HEK293 (cell line): Measurements from ENCODE around the gene MACF1.

Experiments used
- CTCF ChIA-PET: fragments of 350-600 bp; formaldehyde crosslinking; extraction: SDS; loops from one replicate; lab custom pipeline; 2021; ENCODE audit warnings: antibody characterized with exemption; lab: Yijun Ruan, JAX
- POLR2A ChIA-PET: fragments of 300-600 bp; formaldehyde crosslinking; extraction: SDS; loops from one replicate; lab custom pipeline; 2020; ENCODE audit warnings: antibody characterized with exemption, inconsistent platforms; lab: Yijun Ruan, JAX
- H3K27ac ChIP-seq: fragments of 200-500 bp; sonication (Bioruptor generic); 2 replicates; pipeline ENCODE4 v1.5.1; 2014; ENCODE audit warnings: low read depth, low read length, control low read depth, inconsistent platforms; ENCODE audit errors: extremely low read depth
- H3K36me3 ChIP-seq, 2 experiments: fragments of 200-500 bp in 1 of 2; sonication (Bioruptor generic) in 1 of 2; 1 replicate in 1 of 2; 2 replicates in 1 of 2; pipeline ENCODE4 v1.5.1; 2014 to 2017; ENCODE audit warnings: inconsistent platforms in 2 of 2, low read length in 2 of 2; ENCODE audit not compliant: control insufficient read depth in 2 of 2, insufficient read depth in 1 of 2
- H3K4me1 ChIP-seq: fragments of 200-500 bp; sonication (Bioruptor generic); 2 replicates; pipeline ENCODE4 v1.5.1; 2014; ENCODE audit warnings: mild to moderate bottlenecking, low read length, inconsistent platforms; ENCODE audit not compliant: control insufficient read depth, insufficient read depth
- H3K4me3 ChIP-seq: 2 replicates; pipeline ENCODE4 v1.5.1; 2011; ENCODE audit warnings: low read depth, mild to moderate bottlenecking, control low read depth, low read length, moderate library complexity
- H3K9me3 ChIP-seq: fragments of 200-500 bp; sonication (Bioruptor generic); 2 replicates; pipeline ENCODE4 v1.5.1; 2014; ENCODE audit warnings: low read depth, low read length, inconsistent platforms; ENCODE audit not compliant: control insufficient read depth, insufficient read depth
- HIC1 ChIP-seq: fragments of 450-650 bp; formaldehyde crosslinking; IDR thresholded peaks from 2 replicates; pipeline ENCODE4 v1.5.1; 2016; ENCODE audit warnings: missing biosample characterization, missing genetic modification characterization
- SCRT1 ChIP-seq: fragments of 450-650 bp; formaldehyde crosslinking; IDR thresholded peaks from 2 replicates; pipeline ENCODE4 v1.5.1; 2016; ENCODE audit warnings: missing biosample characterization, missing genetic modification characterization, borderline replicate concordance
- YY1 ChIP-seq: fragments of 450-650 bp; formaldehyde crosslinking; IDR thresholded peaks from 2 replicates; pipeline ENCODE4 v1.5.1; 2018; ENCODE audit warnings: missing biosample characterization, missing genetic modification characterization
- YY2 ChIP-seq: fragments of 450-650 bp; formaldehyde crosslinking; IDR thresholded peaks from 2 replicates; pipeline ENCODE4 v1.5.1; 2016; ENCODE audit warnings: missing biosample characterization, missing genetic modification characterization
- ZBTB26 ChIP-seq: fragments of 450-650 bp; formaldehyde crosslinking; optimal IDR thresholded peaks from 2 replicates; pipeline ENCODE3; 2016; ENCODE audit warnings: missing biosample characterization, mild to moderate bottlenecking, missing genetic modification characterization
- ZBTB7A ChIP-seq: fragments of 450-650 bp; formaldehyde crosslinking; IDR thresholded peaks from 2 replicates; pipeline ENCODE4 v1.5.1; 2016; ENCODE audit warnings: low read depth, missing biosample characterization, missing genetic modification characterization
- ZFHX2 ChIP-seq: fragments of 450-650 bp; formaldehyde crosslinking; conservative IDR thresholded peaks from 2 replicates; pipeline ENCODE4 v1.5.1; 2016; ENCODE audit warnings: missing biosample characterization, missing genetic modification characterization
- ZNF146 ChIP-seq: fragments of 450-650 bp; formaldehyde crosslinking; IDR thresholded peaks from 2 replicates; pipeline ENCODE4 v1.5.1; 2016; ENCODE audit warnings: missing biosample characterization, missing genetic modification characterization
- ZNF155 ChIP-seq: fragments of 450-650 bp; formaldehyde crosslinking; IDR thresholded peaks from 2 replicates; pipeline ENCODE4 v1.5.1; 2016; ENCODE audit warnings: missing biosample characterization, missing genetic modification characterization
- ZNF184 ChIP-seq: fragments of 450-650 bp; IDR thresholded peaks from 2 replicates; pipeline ENCODE4 v1.5.1; 2018; ENCODE audit warnings: missing biosample characterization, mild to moderate bottlenecking, missing genetic modification characterization
- ZNF214 ChIP-seq: fragments of 450-650 bp; formaldehyde crosslinking; IDR thresholded peaks from 2 replicates; pipeline ENCODE4 v1.5.1; 2017; ENCODE audit warnings: missing biosample characterization, mild to moderate bottlenecking, missing genetic modification characterization, borderline replicate concordance
- ZNF311 ChIP-seq: fragments of 450-650 bp; formaldehyde crosslinking; IDR thresholded peaks from 2 replicates; pipeline ENCODE4 v1.5.1; 2017; ENCODE audit warnings: missing biosample characterization, missing genetic modification characterization, borderline replicate concordance
- ZNF354C ChIP-seq: fragments of 450-650 bp; formaldehyde crosslinking; IDR thresholded peaks from 2 replicates; pipeline ENCODE4 v1.5.1; 2016; ENCODE audit warnings: missing biosample characterization, missing genetic modification characterization, low read depth, borderline replicate concordance
- ZNF394 ChIP-seq: fragments of 450-650 bp; formaldehyde crosslinking; IDR thresholded peaks from 2 replicates; pipeline ENCODE4 v1.5.1; 2016; ENCODE audit warnings: missing biosample characterization, missing genetic modification characterization, mild to moderate bottlenecking, moderate library complexity, borderline replicate concordance
- ZNF433 ChIP-seq: fragments of 450-650 bp; formaldehyde crosslinking; IDR thresholded peaks from 2 replicates; pipeline ENCODE4 v1.5.1; 2016; ENCODE audit warnings: missing biosample characterization, missing genetic modification characterization, low read depth
- ZNF596 ChIP-seq: fragments of 450-650 bp; IDR thresholded peaks from 2 replicates; pipeline ENCODE4 v1.5.0; 2018; ENCODE audit warnings: missing biosample characterization, mild to moderate bottlenecking, missing genetic modification characterization, moderate library complexity
- ZNF639 ChIP-seq: fragments of 450-650 bp; formaldehyde crosslinking; IDR thresholded peaks from 2 replicates; pipeline ENCODE4 v1.5.1; 2016; ENCODE audit warnings: missing biosample characterization, missing genetic modification characterization
- ZNF707 ChIP-seq: fragments of 450-650 bp; formaldehyde crosslinking; IDR thresholded peaks from 2 replicates; pipeline ENCODE4 v1.5.1; 2016; ENCODE audit warnings: missing biosample characterization, missing genetic modification characterization
- ZNF768 ChIP-seq: fragments of 450-650 bp; formaldehyde crosslinking; IDR thresholded peaks from 2 replicates; pipeline ENCODE4 v1.5.1; 2018; ENCODE audit warnings: missing biosample characterization, mild to moderate bottlenecking, missing genetic modification characterization
- ZNF776 ChIP-seq: fragments of 450-650 bp; formaldehyde crosslinking; IDR thresholded peaks from 2 replicates; pipeline ENCODE4 v1.5.0; 2017; ENCODE audit warnings: missing biosample characterization, missing genetic modification characterization, borderline replicate concordance
- ZNF830 ChIP-seq: fragments of 450-650 bp; IDR thresholded peaks from 2 replicates; pipeline ENCODE4 v1.5.0; 2018; ENCODE audit warnings: missing biosample characterization, missing genetic modification characterization, low read depth, mild to moderate bottlenecking, moderate library complexity
- TF ChIP-seq, protein P1 (sequence below): fragments of 450-650 bp; formaldehyde crosslinking; IDR thresholded peaks from 2 replicates; pipeline ENCODE4 v1.5.1; 2016; ENCODE audit warnings: missing biosample characterization, missing genetic modification characterization, low read depth
- TF ChIP-seq, protein P2 (sequence below): fragments of 450-650 bp; formaldehyde crosslinking; IDR thresholded peaks from 2 replicates; pipeline ENCODE4 v1.5.1; 2016; ENCODE audit warnings: missing biosample characterization, missing genetic modification characterization

MACF1 gene

GRCh38 chr1:39331647-39332046, 127.2 kb downstream of the MACF1 start (continued):
- TF ChIP-seq, protein P1, sequence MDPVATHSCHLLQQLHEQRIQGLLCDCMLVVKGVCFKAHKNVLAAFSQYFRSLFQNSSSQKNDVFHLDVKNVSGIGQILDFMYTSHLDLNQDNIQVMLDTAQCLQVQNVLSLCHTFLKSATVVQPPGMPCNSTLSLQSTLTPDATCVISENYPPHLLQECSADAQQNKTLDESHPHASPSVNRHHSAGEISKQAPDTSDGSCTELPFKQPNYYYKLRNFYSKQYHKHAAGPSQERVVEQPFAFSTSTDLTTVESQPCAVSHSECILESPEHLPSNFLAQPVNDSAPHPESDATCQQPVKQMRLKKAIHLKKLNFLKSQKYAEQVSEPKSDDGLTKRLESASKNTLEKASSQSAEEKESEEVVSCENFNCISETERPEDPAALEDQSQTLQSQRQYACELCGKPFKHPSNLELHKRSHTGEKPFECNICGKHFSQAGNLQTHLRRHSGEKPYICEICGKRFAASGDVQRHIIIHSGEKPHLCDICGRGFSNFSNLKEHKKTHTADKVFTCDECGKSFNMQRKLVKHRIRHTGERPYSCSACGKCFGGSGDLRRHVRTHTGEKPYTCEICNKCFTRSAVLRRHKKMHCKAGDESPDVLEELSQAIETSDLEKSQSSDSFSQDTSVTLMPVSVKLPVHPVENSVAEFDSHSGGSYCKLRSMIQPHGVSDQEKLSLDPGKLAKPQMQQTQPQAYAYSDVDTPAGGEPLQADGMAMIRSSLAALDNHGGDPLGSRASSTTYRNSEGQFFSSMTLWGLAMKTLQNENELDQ: no peak
- TF ChIP-seq ZBTB26 (tag by site-specific recombination) (no peak), ZNF394 (tag by site-specific recombination) (no peak), ZNF146 (tag by site-specific recombination) (no peak), ZNF639 (tag by site-specific recombination) (no peak)

GRCh38 chr1:39332291-39332690, 127.8 kb downstream of the MACF1 start:
- ChIA-PET POLR2A (no interaction called here), CTCF (interaction anchor here (0.7 to 1.5 kb wide), 2 partner anchors 29 to 30 kb away, joined by 3 read pairs; no protein-coding TSS in a partner anchor)
- no peaks in the 10 kb centered on the region for H3K9me3 ChIP-seq
- H3K36me3 ChIP-seq: peaks cover 0 to 61% of the 10 kb centered on the region in 2 experiments; a peak in 2 of 3 replicates
- no peak overlapping the region for H3K4me3 ChIP-seq
- H3K4me1 ChIP-seq: no peaks in the 10 kb centered on the region
- H3K27ac ChIP-seq: no peak overlapping the region
- TF ChIP-seq ZNF214 (no peak), ZNF776 (tag by site-specific recombination) (no peak), ZNF354C (tag by site-specific recombination) (no peak), HIC1 (tag by site-specific recombination) (no peak), YY1 (tag by site-specific recombination) (no peak), YY2 (tag by site-specific recombination) (no peak), ZNF768 (no peak), SCRT1 (tag by site-specific recombination) (no peak), ZBTB7A (tag by site-specific recombination) (no peak), ZNF155 (tag by site-specific recombination) (no peak), ZNF184 (no peak), ZNF830 (tag by site-specific recombination) (no peak), ZFHX2 (tag by site-specific recombination) (no peak), ZNF596 (tag by site-specific recombination) (no peak), ZNF433 (tag by site-specific recombination) (no peak), ZNF311 (tag by site-specific recombination) (no peak), ZNF707 (tag by site-specific recombination) (no peak)
- TF ChIP-seq, protein P2, sequence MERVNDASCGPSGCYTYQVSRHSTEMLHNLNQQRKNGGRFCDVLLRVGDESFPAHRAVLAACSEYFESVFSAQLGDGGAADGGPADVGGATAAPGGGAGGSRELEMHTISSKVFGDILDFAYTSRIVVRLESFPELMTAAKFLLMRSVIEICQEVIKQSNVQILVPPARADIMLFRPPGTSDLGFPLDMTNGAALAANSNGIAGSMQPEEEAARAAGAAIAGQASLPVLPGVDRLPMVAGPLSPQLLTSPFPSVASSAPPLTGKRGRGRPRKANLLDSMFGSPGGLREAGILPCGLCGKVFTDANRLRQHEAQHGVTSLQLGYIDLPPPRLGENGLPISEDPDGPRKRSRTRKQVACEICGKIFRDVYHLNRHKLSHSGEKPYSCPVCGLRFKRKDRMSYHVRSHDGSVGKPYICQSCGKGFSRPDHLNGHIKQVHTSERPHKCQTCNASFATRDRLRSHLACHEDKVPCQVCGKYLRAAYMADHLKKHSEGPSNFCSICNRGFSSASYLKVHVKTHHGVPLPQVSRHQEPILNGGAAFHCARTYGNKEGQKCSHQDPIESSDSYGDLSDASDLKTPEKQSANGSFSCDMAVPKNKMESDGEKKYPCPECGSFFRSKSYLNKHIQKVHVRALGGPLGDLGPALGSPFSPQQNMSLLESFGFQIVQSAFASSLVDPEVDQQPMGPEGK (tag by site-specific recombination): no peak
